GM19468 (cell line): ENCODE measurements around the gene DRGX.

Experiments
- ATAC-seq: cut with Tn5 transposase; IDR thresholded peaks from one replicate; pipeline ENCODE4 v1.9.1; 2021; ENCODE audit warnings: mild to moderate bottlenecking, moderate library complexity, moderate number of reproducible peaks; ENCODE audit not compliant: unreplicated experiment; ENCODE audit errors: extremely low read depth

Gene DRGX

GRCh38 chr10:49350138-49350537 is 45.8 kb downstream of the DRGX start:
- ATAC-seq: no peak

GRCh38 chr10:49349390-49349789 is 46.5 kb downstream of the DRGX start:
- no peak for ATAC-seq

GRCh38 chr10:49348593-49348992 is 47.3 kb downstream of the DRGX start:
- ATAC-seq: no peak

GRCh38 chr10:49347827-49348226 is 48.1 kb downstream of the DRGX start:
- ATAC-seq: no peak

- no peak for ATAC-seq
These were observed 48.5 kb downstream of the DRGX start for GRCh38 chr10:49347342-49347741.

- no peak for ATAC-seq
These were observed 51.0 kb downstream of the DRGX start for GRCh38 chr10:49344840-49345239.

- no peak for ATAC-seq
These were observed 57.3 kb downstream of the DRGX start for GRCh38 chr10:49338604-49339003.

GRCh38 chr10:49335364-49335972 is 60.4 kb downstream of the DRGX start:
- ATAC-seq: no peak

- no peak for ATAC-seq
These were observed 60.9 kb downstream of the DRGX start for GRCh38 chr10:49334964-49335363.

GRCh38 chr10:49333192-49333591 is 62.7 kb downstream of the DRGX start:
- ATAC-seq: no peak

- no peak for ATAC-seq
These were observed 63.1 kb downstream of the DRGX start for GRCh38 chr10:49332768-49333167.

- no peak for ATAC-seq
These were observed 63.6 kb downstream of the DRGX start for GRCh38 chr10:49332333-49332732.

GRCh38 chr10:49331431-49331830 is 64.5 kb downstream of the DRGX start:
- ATAC-seq: no peak

- no peak for ATAC-seq
These were observed 65.7 kb downstream of the DRGX start for GRCh38 chr10:49330127-49330665.

- ATAC-seq: no peak
These were observed 66.8 kb downstream of the DRGX start for GRCh38 chr10:49329146-49329505.

GRCh38 chr10:49328401-49329145 is 67.3 kb downstream of the DRGX start:
- ATAC-seq: no peak

- no peak for ATAC-seq
These were observed 68.7 kb downstream of the DRGX start for GRCh38 chr10:49327036-49327813.

GRCh38 chr10:49325916-49326783 is 69.7 kb downstream of the DRGX start:
- ATAC-seq: no peak

- ATAC-seq: no peak
These were observed 70.6 kb downstream of the DRGX start for GRCh38 chr10:49325131-49325915.
